WTC11 (cell line): Measurements from ENCODE around the gene SGSH. TPM values are rescaled to one million over a fixed set of nuclear protein-coding genes. Genes with fewer than 3 reads are reported as not detected.

Experiments used
- ATAC-seq: fragments of 200-7000 bp; cut with Tn5 transposase; 2 replicates; pipeline ENCODE4 v1.10.0; 2021; ENCODE audit warnings: mild to moderate bottlenecking, moderate library complexity
- CTCF ChIA-PET: fragments of 300-600 bp; sonication (Branson Sonifier 250); formaldehyde crosslinking; loops from one replicate; lab custom pipeline; 2021; ENCODE audit warnings: antibody characterized with exemption; lab: Charles Lee
- POLR2A ChIA-PET: fragments of 350-600 bp; sonication (Branson Sonifier 250); formaldehyde crosslinking; loops from one replicate; lab custom pipeline; 2021; ENCODE audit warnings: antibody characterized with exemption; lab: Charles Lee
- DNase-seq: peaks from one replicate; pipeline ENCODE4 v3.0.0; 2021; ENCODE audit warnings: low spot score
- H3K27ac Mint-ChIP-seq: 2 replicates; pipeline ENCODE4 v1.8.0; 2021; ENCODE audit warnings: mixed read lengths
- H3K27me3 Mint-ChIP-seq: 2 replicates; pipeline ENCODE4 v1.8.0; 2021; ENCODE audit warnings: low read depth, mild to moderate bottlenecking, moderate library complexity, mixed read lengths
- H3K36me3 Mint-ChIP-seq: 2 replicates; pipeline ENCODE4 v1.8.0; 2021; ENCODE audit warnings: mixed read lengths
- H3K4me1 Mint-ChIP-seq: 2 replicates; pipeline ENCODE4 v1.8.0; 2022; ENCODE audit warnings: mixed read lengths
- H3K4me3 Mint-ChIP-seq: 2 replicates; pipeline ENCODE4 v1.8.0; 2021; ENCODE audit warnings: mild to moderate bottlenecking, moderate library complexity, mixed read lengths
- H3K9me3 Mint-ChIP-seq: 2 replicates; pipeline ENCODE4 v1.8.0; 2021; ENCODE audit warnings: mixed read lengths
- CTCF ChIP-seq: fragments of 200-600 bp; IDR thresholded peaks from 2 replicates; pipeline ENCODE4 v1.8.0; 2022; ENCODE audit warnings: antibody characterized with exemption
- ERG ChIP-seq: fragments of 250-450 bp; sonication (Bioruptor Pico); IDR thresholded peaks from 2 replicates; pipeline ENCODE4 v1.8.0; 2021; ENCODE audit warnings: mild to moderate bottlenecking
- GABPB1 ChIP-seq: sonication (generic); formaldehyde crosslinking; IDR thresholded peaks from 2 replicates; pipeline ENCODE4 v1.8.1; 2023; ENCODE audit warnings: mild to moderate bottlenecking, missing genetic modification reagents
- GRHL2 ChIP-seq: fragments of 250-450 bp; sonication (Bioruptor Pico); IDR thresholded peaks from 2 replicates; pipeline ENCODE4 v1.8.0; 2022; ENCODE audit warnings: mild to moderate bottlenecking, moderate library complexity; ENCODE audit not compliant: insufficient replicate concordance, severe bottlenecking
- IRF2 ChIP-seq: sonication (generic); formaldehyde crosslinking; IDR thresholded peaks from 2 replicates; pipeline ENCODE4 v1.8.0; 2022; ENCODE audit warnings: low read depth, missing genetic modification reagents, borderline replicate concordance
- MAX ChIP-seq: sonication (generic); formaldehyde crosslinking; IDR thresholded peaks from 2 replicates; pipeline ENCODE4 v1.8.0; 2022; ENCODE audit warnings: mild to moderate bottlenecking, missing genetic modification reagents
- MYBL2 ChIP-seq: sonication (generic); formaldehyde crosslinking; IDR thresholded peaks from 2 replicates; pipeline ENCODE4 v1.8.1; 2023; ENCODE audit warnings: mild to moderate bottlenecking, moderate library complexity, missing genetic modification reagents
- NFYB ChIP-seq: sonication (generic); formaldehyde crosslinking; conservative IDR thresholded peaks from 2 replicates; pipeline ENCODE4 v1.8.0; 2022; ENCODE audit warnings: low read depth, missing genetic modification reagents
- NR3C1 ChIP-seq: sonication (generic); formaldehyde crosslinking; conservative IDR thresholded peaks from 2 replicates; pipeline ENCODE4 v1.8.1; 2023; ENCODE audit warnings: low read depth, mild to moderate bottlenecking, missing genetic modification reagents
- RELA ChIP-seq: sonication (generic); formaldehyde crosslinking; IDR thresholded peaks from 2 replicates; pipeline ENCODE4 v1.8.1; 2022; ENCODE audit warnings: missing genetic modification reagents, mild to moderate bottlenecking, borderline replicate concordance
- SP1 ChIP-seq: sonication (generic); formaldehyde crosslinking; conservative IDR thresholded peaks from 2 replicates; pipeline ENCODE4 v1.8.1; 2022; ENCODE audit warnings: missing genetic modification reagents
- TCF7 ChIP-seq: sonication (generic); formaldehyde crosslinking; IDR thresholded peaks from 2 replicates; pipeline ENCODE4 v1.8.0; 2022; ENCODE audit warnings: mild to moderate bottlenecking, low read depth, missing genetic modification reagents, moderate library complexity
- USF2 ChIP-seq: sonication (generic); formaldehyde crosslinking; IDR thresholded peaks from 2 replicates; pipeline ENCODE4 v1.8.1; 2023; ENCODE audit warnings: mild to moderate bottlenecking, missing genetic modification reagents, moderate library complexity
- ZNF219 ChIP-seq: sonication (generic); formaldehyde crosslinking; IDR thresholded peaks from 2 replicates; pipeline ENCODE4 v1.8.0; 2023; ENCODE audit warnings: missing genetic modification reagents, mild to moderate bottlenecking, borderline replicate concordance
- ZNF281 ChIP-seq: sonication (generic); formaldehyde crosslinking; IDR thresholded peaks from 2 replicates; pipeline ENCODE4 v1.8.0; 2023; ENCODE audit warnings: mild to moderate bottlenecking, missing genetic modification reagents
- ZNF317 ChIP-seq: sonication (generic); formaldehyde crosslinking; IDR thresholded peaks from 2 replicates; pipeline ENCODE4 v1.8.1; 2023; ENCODE audit warnings: low read depth, mild to moderate bottlenecking, moderate library complexity, missing genetic modification reagents, borderline replicate concordance
- ZNF396 ChIP-seq: fragments of 250-450 bp; sonication (Bioruptor Pico); IDR thresholded peaks from 2 replicates; pipeline ENCODE4 v1.8.0; 2021; ENCODE audit warnings: mild to moderate bottlenecking, moderate library complexity, borderline replicate concordance
- ZNF416 ChIP-seq: fragments of 250-450 bp; sonication (Bioruptor Pico); IDR thresholded peaks from 2 replicates; pipeline ENCODE4 v1.9.0; 2021; ENCODE audit warnings: mild to moderate bottlenecking, inconsistent platforms
- ZNF425 ChIP-seq: fragments of 250-450 bp; sonication (Bioruptor Pico); conservative IDR thresholded peaks from 2 replicates; pipeline ENCODE4 v1.9.0; 2021; ENCODE audit warnings: mild to moderate bottlenecking
- ZNF512 ChIP-seq: sonication (generic); formaldehyde crosslinking; IDR thresholded peaks from 2 replicates; pipeline ENCODE4 v1.8.1; 2022; ENCODE audit warnings: missing genetic modification reagents, borderline replicate concordance
- total RNA-seq: library from RNA; stranded (reverse); gene quantifications from 3 replicates; pipeline ENCODE4 v1.2.3, GENCODE V29; 2021

The SGSH gene
- total RNA-seq, 1 experiment from 2014 or later = 27.7 TPM

GRCh38 chr17:80191865-80192661, 28.1 kb downstream of the SGSH start:
- Mint-ChIP-seq H3K27me3 (no peaks in the 10 kb centered on the region; the same call in 1 of the 2 replicates), H3K4me3 (no peak overlapping the region), H3K27ac (no peak overlapping the region), H3K9me3 (no peaks in the 10 kb centered on the region), H3K4me1 (no peaks in the 10 kb centered on the region), H3K36me3 (no peaks in the 10 kb centered on the region)
- TF ChIP-seq ZNF512 = no peak
- TF ChIP-seq NFYB (CRISPR knock-in tag) = no peak
- no peak for TF ChIP-seq ZNF219
- TF ChIP-seq ZNF317 = no peak
- TF ChIP-seq GRHL2 (CRISPR knock-in tag) = no peak
- TF ChIP-seq TCF7 (CRISPR knock-in tag) = no peak
- no peak for TF ChIP-seq ZNF425 (CRISPR knock-in tag)
- TF ChIP-seq IRF2 (CRISPR knock-in tag) = no peak
- no peak for ATAC-seq
- DNase-seq = no peak
- ChIA-PET CTCF (interaction anchor here (0.6 to 2.8 kb wide), 17 partner anchors 26 to 263 kb away, joined by 3 to 17 read pairs (median 4); partner anchors contain the start of gene GAA), POLR2A (no interaction called here)

GRCh38 chr17:80191192-80191591, 28.9 kb downstream of the SGSH start:
- Mint-ChIP-seq H3K36me3 (no peaks in the 10 kb centered on the region), H3K27me3 (no peaks in the 10 kb centered on the region; the same call in 1 of the 2 replicates), H3K9me3 (no peaks in the 10 kb centered on the region), H3K4me3 (no peak overlapping the region), H3K4me1 (no peaks in the 10 kb centered on the region), H3K27ac (peak overlapping the region; percentile 87; the same call in 1 of the 2 replicates)
- peak; percentile 68 for DNase-seq
- peak; percentile 80 for ATAC-seq
- ChIA-PET POLR2A (no interaction called here), CTCF (interaction anchor here (0.6 to 2.8 kb wide), 18 partner anchors 25 to 264 kb away, joined by 3 to 17 read pairs (median 4); partner anchors contain the start of gene GAA)
- TF ChIP-seq CTCF (no peak), MAX (CRISPR knock-in tag) (0 out of 2 replicates have a peak, but pooled peaks have one; percentile 51), MYBL2 (CRISPR knock-in tag) (no peak), ERG (CRISPR knock-in tag) (no peak), NR3C1 (CRISPR knock-in tag) (no peak), SP1 (CRISPR knock-in tag) (no peak), USF2 (peak; percentile 23; the same call in 1 of the 2 replicates), ZNF416 (CRISPR knock-in tag) (no peak), ZNF281 (no peak), GABPB1 (CRISPR knock-in tag) (no peak), RELA (CRISPR knock-in tag) (0 out of 2 replicates have a peak, but pooled peaks have one; percentile 33), ZNF396 (no peak), TCF7 (CRISPR knock-in tag) (no peak)
